ENCODE results near the gene ACE. TPM values are rescaled to one million over a fixed set of nuclear protein-coding genes. Genes with fewer than 3 reads are reported as not detected.
A peak's percentile ranks its signal among the peaks of the same experiment; 100 is the strongest.

The ACE gene
- total RNA-seq, 4 donors from 2014 or later = 42.9 to 1,678 (median 1,106) TPM

- TF ChIP-seq CTCF (IDR thresholded peaks at IDR 0.05) = no peak
- peak in 1 of 2 donors; percentile 43 for TF ChIP-seq POLR2A (IDR thresholded peaks at IDR 0.05)
- H3K27ac ChIP-seq = peak overlapping the region in 3 of 4 donors; percentile 68 to 92 (median 92)
- DNase-seq = peak in 2 of 3 donors; percentile 94
- peaks cover 0 to 66% (median 8%) of the 10 kb centered on the region in 4 donors for H3K4me1 ChIP-seq
- H3K9me3 ChIP-seq = no peaks in the 10 kb centered on the region
- H3K4me3 ChIP-seq = peak overlapping the region in 1 of 4 donors; percentile 32
- H3K27me3 ChIP-seq = no peaks in the 10 kb centered on the region
- no peaks in the 10 kb centered on the region for H3K36me3 ChIP-seq
Observed at GRCh38 chr17:63519972-63520882, 43.4 kb downstream of the ACE start.

- H3K27me3 ChIP-seq = no peaks in the 10 kb centered on the region
- peak within 1 kb of the TSS in 3 of 4 donors; percentile 46 to 92 (median 92) for H3K27ac ChIP-seq
- TF ChIP-seq POLR2A (IDR thresholded peaks at IDR 0.05) = peak in 1 of 2 donors; percentile 25
- TF ChIP-seq CTCF (IDR thresholded peaks at IDR 0.05) = no peak
- H3K4me1 ChIP-seq = peaks cover 0 to 50% (median 8%) of the 10 kb centered on the region in 4 donors
- H3K9me3 ChIP-seq = no peaks in the 10 kb centered on the region
- H3K36me3 ChIP-seq = no peaks in the 10 kb centered on the region
- H3K4me3 ChIP-seq = peak within 1 kb of the TSS in 2 of 4 donors; percentile 43 to 53
- DNase-seq = no peak
Observed at GRCh38 chr17:63523253-63523855, 46.5 kb downstream of the ACE start, which contains the start of gene KCNH6. Gene KCNH6, plus strand, starts transcription at chr17:63523358. Its CDS starts 56 bp downstream, at chr17:63523414.

- no peaks in the 10 kb centered on the region for H3K27me3 ChIP-seq
- DNase-seq = no peak
- TF ChIP-seq POLR2A (IDR thresholded peaks at IDR 0.05) = no peak
- TF ChIP-seq CTCF (IDR thresholded peaks at IDR 0.05) = no peak
Observed at GRCh38 chr17:63524051-63524450, 47.2 kb downstream of the ACE start.

GRCh38 chr17:63525190-63525946 is 48.5 kb downstream of the ACE start:
- no peak for DNase-seq
- no peak for TF ChIP-seq POLR2A (IDR thresholded peaks at IDR 0.05)
- no peak for TF ChIP-seq CTCF (IDR thresholded peaks at IDR 0.05)
- no peaks in the 10 kb centered on the region for H3K27me3 ChIP-seq

More at GRCh38 chr17:63524051-63524450, 47.2 kb downstream of the ACE start:
- Histone ChIP-seq H3K4me3 (peak overlapping the region in 1 of 4 donors; percentile 43), H3K27ac (no peak overlapping the region), H3K9me3 (no peaks in the 10 kb centered on the region), H3K36me3 (no peaks in the 10 kb centered on the region), H3K4me1 (peaks cover 0 to 45% (median 4%) of the 10 kb centered on the region in 4 donors)

GRCh38 chr17:63526861-63527260 is 50.0 kb downstream of the ACE start:
- Histone ChIP-seq H3K27me3 (no peaks in the 10 kb centered on the region), H3K27ac (no peak overlapping the region), H3K4me3 (no peak overlapping the region), H3K4me1 (peaks cover 0 to 36% (median 2%) of the 10 kb centered on the region in 4 donors), H3K9me3 (no peaks in the 10 kb centered on the region), H3K36me3 (no peaks in the 10 kb centered on the region)
- DNase-seq = no peak
- TF ChIP-seq POLR2A (IDR thresholded peaks at IDR 0.05) (no peak), CTCF (IDR thresholded peaks at IDR 0.05) (no peak)

More at GRCh38 chr17:63525190-63525946, 48.5 kb downstream of the ACE start:
- Histone ChIP-seq H3K9me3 (no peaks in the 10 kb centered on the region), H3K36me3 (no peaks in the 10 kb centered on the region), H3K4me1 (peaks cover 0 to 46% (median 4%) of the 10 kb centered on the region in 4 donors), H3K4me3 (no peak overlapping the region), H3K27ac (no peak overlapping the region)
